SK-N-MC (cell line): ENCODE results near the gene IL1RAPL1.

Experiments
- EZH2 ChIP-seq: fragments of 200-600 bp; sonication (generic); IDR thresholded peaks from one replicate; pipeline ENCODE4 v1.6.1; 2017; ENCODE audit warnings: antibody characterized with exemption
- FOXP2 ChIP-seq: optimal IDR thresholded peaks from 2 replicates; pipeline ENCODE3; 2011; ENCODE audit warnings: mild to moderate bottlenecking, moderate library complexity; ENCODE audit not compliant: insufficient read depth; ENCODE audit errors: extremely low read length, control extremely low read depth
- POLR2AphosphoS5 ChIP-seq: IDR thresholded peaks from 2 replicates; pipeline ENCODE4 v1.6.1; 2012; ENCODE audit warnings: mild to moderate bottlenecking, low read depth, low read length, borderline replicate concordance

GRCh38 chrX:29012867-29013266 lies 425.6 kb downstream of the IL1RAPL1 start:
- TF ChIP-seq POLR2AphosphoS5, result no peak
- no peak for TF ChIP-seq EZH2
- no peak for TF ChIP-seq FOXP2
